B cell (primary cell): Measurements from ENCODE around the gene DNAAF8.

ENCODE experiments used
- EZH2 ChIP-seq: IDR thresholded peaks from 2 replicates; pipeline ENCODE4 v1.6.1; 2012; ENCODE audit warnings: borderline replicate concordance, low read depth, mild to moderate bottlenecking, moderate library complexity, low read length; ENCODE audit not compliant: insufficient read depth, poor library complexity, severe bottlenecking
- TF ChIP-seq, protein P1 (sequence below): fragments of 200-600 bp; IDR thresholded peaks from one replicate; pipeline ENCODE4 v1.8.0; 2022; ENCODE audit warnings: antibody characterized with exemption, mild to moderate bottlenecking

DNA sequence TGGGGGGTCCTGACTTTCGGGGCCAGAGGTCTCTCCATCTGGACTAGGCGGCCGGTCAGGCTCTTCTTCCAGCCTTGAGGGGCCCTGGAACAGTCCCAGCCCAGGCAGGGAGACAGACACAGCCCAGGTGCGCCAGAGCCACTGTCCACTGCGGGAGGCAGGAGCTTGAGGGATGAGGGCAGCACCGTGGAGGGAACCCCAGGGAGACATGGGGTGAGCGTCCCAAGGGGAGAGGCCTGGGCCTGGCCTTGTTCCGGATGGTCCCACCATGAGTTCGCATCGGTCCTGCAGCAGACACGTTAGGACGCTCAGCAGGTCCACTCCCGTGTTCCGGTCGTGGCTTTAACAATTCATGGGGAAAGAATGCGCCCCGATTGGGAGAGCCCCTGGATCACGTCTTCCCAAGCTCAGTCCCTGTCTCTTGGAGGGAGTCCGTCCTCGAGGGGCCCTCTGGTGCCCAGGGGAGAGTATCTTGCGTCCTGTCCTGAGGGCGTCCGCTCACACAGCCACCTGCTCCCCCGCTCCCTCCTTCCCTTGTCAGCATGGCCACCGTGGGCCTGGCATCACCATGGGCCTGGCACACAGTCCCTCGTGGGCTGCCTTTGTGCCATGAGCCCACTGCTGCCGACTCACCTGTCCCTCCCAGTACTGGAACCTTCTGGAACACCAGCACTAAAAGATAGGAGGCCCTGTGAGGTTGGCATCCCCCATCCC lies 47.7 kb upstream of the DNAAF8 start:
- TF ChIP-seq, protein P1, sequence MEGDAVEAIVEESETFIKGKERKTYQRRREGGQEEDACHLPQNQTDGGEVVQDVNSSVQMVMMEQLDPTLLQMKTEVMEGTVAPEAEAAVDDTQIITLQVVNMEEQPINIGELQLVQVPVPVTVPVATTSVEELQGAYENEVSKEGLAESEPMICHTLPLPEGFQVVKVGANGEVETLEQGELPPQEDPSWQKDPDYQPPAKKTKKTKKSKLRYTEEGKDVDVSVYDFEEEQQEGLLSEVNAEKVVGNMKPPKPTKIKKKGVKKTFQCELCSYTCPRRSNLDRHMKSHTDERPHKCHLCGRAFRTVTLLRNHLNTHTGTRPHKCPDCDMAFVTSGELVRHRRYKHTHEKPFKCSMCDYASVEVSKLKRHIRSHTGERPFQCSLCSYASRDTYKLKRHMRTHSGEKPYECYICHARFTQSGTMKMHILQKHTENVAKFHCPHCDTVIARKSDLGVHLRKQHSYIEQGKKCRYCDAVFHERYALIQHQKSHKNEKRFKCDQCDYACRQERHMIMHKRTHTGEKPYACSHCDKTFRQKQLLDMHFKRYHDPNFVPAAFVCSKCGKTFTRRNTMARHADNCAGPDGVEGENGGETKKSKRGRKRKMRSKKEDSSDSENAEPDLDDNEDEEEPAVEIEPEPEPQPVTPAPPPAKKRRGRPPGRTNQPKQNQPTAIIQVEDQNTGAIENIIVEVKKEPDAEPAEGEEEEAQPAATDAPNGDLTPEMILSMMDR, result no peak
- TF ChIP-seq EZH2, result no peak
